ENCODE results near the gene PMEPA1.

DNA sequence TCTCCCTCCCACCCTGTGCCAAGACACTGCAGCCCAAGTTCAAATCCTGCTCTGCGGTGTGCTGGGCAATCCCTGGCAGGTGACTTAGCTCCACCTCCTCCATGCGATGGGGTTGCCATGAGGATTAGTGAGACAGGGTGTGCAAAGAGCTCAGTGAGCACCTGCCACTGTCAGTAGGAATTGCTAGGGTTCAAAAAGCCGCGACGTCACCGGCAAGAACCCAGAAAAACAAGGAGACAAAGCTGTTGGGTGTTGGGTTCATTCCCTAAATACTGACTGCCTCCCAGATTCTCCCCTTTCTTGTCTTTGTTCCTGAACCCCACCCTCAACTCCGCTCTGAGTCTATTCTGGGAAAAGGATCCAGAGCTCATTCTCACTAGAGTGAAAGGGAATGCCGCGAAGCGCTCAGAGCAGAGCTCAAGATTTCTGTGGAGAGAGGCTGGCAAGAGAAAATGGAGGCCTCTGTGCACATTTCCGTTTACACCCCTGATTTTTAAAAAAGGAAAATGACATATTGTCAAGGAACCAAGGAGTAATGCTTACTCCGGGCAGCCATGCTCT is 13.3 kb downstream of the PMEPA1 start:
- TF ChIP-seq EZH2 (IDR thresholded peaks at IDR 0.05; ENCODE audit: insufficient read depth, poor library complexity, severe bottlenecking): no peak
- TF ChIP-seq EZH2phosphoT487 (IDR thresholded peaks at IDR 0.05; ENCODE audit: insufficient read depth, low read depth): no peak
